CD4-positive, alpha-beta memory T cell (primary cell): ENCODE data around the gene SNAPC3. TPM values are rescaled to one million over a fixed set of nuclear protein-coding genes. Genes with fewer than 3 reads are reported as not detected.
A peak's percentile ranks its signal among the peaks of the same experiment; 100 is the strongest.

Experiments used
- CTCF ChIA-PET: fragments of 350-600 bp; sonication (Branson Sonifier 250); formaldehyde crosslinking; loops from one replicate; lab custom pipeline; 2021; ENCODE audit warnings: inconsistent platforms; ENCODE audit not compliant: partially characterized antibody; lab: Charles Lee
- POLR2A ChIA-PET: fragments of 350-600 bp; sonication (Branson Sonifier 250); formaldehyde crosslinking; loops from one replicate; lab custom pipeline; 2021; ENCODE audit not compliant: partially characterized antibody; lab: Charles Lee
- DNase-seq, 5 donors: peaks; one replicate each; pipeline versions ENCODE4 v3.0.0 to v3.0.0-alpha.2; 2020 to 2022; ENCODE audit warnings: mixed read lengths in 1 of 5
- H3K27ac ChIP-seq: one replicate; pipeline ENCODE4 v1.7.0; 2013; ENCODE audit warnings: low read depth, low read length
- H3K27me3 ChIP-seq: 2 replicates; pipeline ENCODE4 v1.7.0; 2013; ENCODE audit warnings: mild to moderate bottlenecking, low read length, moderate library complexity; ENCODE audit not compliant: insufficient read depth
- H3K36me3 ChIP-seq: 2 replicates; pipeline ENCODE4 v1.7.0; 2013; ENCODE audit warnings: mild to moderate bottlenecking, low read length, moderate library complexity; ENCODE audit not compliant: insufficient read depth
- H3K4me1 ChIP-seq: 2 replicates; pipeline ENCODE4 v1.7.0; 2013; ENCODE audit warnings: mild to moderate bottlenecking, low read length, moderate library complexity; ENCODE audit not compliant: insufficient read depth
- H3K4me3 ChIP-seq, 2 donors: one replicate each; pipeline ENCODE4 v1.7.0; 2013; ENCODE audit warnings: low read length in 2 of 2, mild to moderate bottlenecking in 1 of 2
- H3K9me3 ChIP-seq, 2 donors: one replicate each; pipeline ENCODE4 v1.7.0; 2013; ENCODE audit warnings: low read length in 2 of 2, control low read depth in 1 of 2; ENCODE audit not compliant: control insufficient read depth in 1 of 2
- H3K27ac Mint-ChIP-seq, 7 donors: one replicate each; pipeline ENCODE4 v1.8.0; 2020 to 2021; ENCODE audit warnings: mixed read lengths in 7 of 7, mild to moderate bottlenecking in 6 of 7, inconsistent platforms in 3 of 7, moderate library complexity in 3 of 7
- H3K27me3 Mint-ChIP-seq, 2 donors: one replicate each; pipeline ENCODE4 v1.8.0; 2020 to 2021; ENCODE audit warnings: mixed read lengths in 2 of 2
- H3K36me3 Mint-ChIP-seq, 2 donors: one replicate each; pipeline ENCODE4 v1.8.0; 2020 to 2021; ENCODE audit warnings: mixed read lengths in 2 of 2, inconsistent platforms in 1 of 2, mild to moderate bottlenecking in 1 of 2
- H3K4me1 Mint-ChIP-seq, 4 donors: one replicate each; pipeline ENCODE4 v1.8.0; 2020 to 2021; ENCODE audit warnings: mixed read lengths in 4 of 4, mild to moderate bottlenecking in 1 of 4
- H3K4me3 Mint-ChIP-seq, 8 donors: one replicate each; pipeline ENCODE4 v1.8.0; 2020 to 2021; ENCODE audit warnings: mixed read lengths in 8 of 8, mild to moderate bottlenecking in 7 of 8, moderate library complexity in 6 of 8, inconsistent platforms in 3 of 8
- H3K9me3 Mint-ChIP-seq, 8 donors: one replicate each; pipeline ENCODE4 v1.8.0; 2020 to 2021; ENCODE audit warnings: mixed read lengths in 8 of 8, mild to moderate bottlenecking in 5 of 8, inconsistent platforms in 3 of 8, moderate library complexity in 1 of 8
- intact Hi-C: fragments of 100-400 bp; cut with micrococcal nuclease; formaldehyde crosslinking; loops from one replicate; pipeline ENCODE4 v1.15.1; 2023
- polyA plus RNA-seq, 2 donors: library from polyadenylated mRNA; unstranded; fragments of 300-500 nt; fragmentation: Illumina TruSeq; gene quantifications; one replicate each; pipeline ENCODE4 v1.2.3, GENCODE V29; 2021
- total RNA-seq, 2 experiments: library from RNA; stranded (reverse); gene quantifications; one replicate each; pipeline ENCODE4 v1.2.3, GENCODE V29; 2021

The SNAPC3 gene
- total and polyA plus RNA-seq, 4 experiments from 2014 or later = 9.8 to 34.2 (median 23.8) TPM

DNA sequence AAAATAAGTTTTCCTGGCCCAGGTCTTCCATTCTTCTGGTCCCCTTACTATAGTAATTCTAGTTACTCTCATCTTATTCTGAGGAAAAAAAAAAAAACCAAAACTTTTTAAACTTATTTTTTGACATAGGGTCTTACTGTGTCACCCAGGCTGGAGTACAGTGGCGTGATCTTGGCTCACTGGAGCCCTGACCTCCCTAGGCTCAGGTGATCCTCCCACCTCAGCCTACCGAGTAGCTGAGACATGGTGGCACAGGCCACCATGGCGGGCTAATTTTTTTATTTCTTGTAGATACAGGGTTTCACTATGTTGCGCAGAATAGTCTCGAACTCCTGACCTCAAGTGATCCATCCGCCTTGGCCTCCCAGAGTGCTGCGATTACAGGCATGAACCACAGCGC is 38.4 kb downstream of the SNAPC3 start:
- intact Hi-C loops = no loop called here
- CTCF ChIA-PET = no interaction called here

DNA sequence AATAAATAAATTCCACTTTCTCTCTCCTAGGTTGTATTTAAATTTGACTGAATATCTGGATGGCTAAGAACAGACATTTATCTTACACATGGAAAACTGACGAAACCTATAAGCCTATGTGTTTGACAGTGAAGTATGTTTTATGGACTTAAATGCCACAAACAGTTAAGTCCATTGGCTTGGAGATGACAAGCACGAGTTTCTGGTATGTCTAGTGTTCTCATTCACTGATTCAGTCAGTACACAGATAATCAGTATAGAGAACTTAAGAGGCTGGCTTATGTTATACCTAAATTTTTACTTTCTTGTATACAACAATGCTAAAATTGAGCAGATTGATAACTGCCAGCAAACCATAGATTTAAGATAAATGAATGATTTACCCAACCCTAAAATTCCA is 38.9 kb downstream of the SNAPC3 start:
- CTCF ChIA-PET = no interaction called here
- H3K4me1 ChIP-seq = no peaks in the 10 kb centered on the region
- Mint-ChIP-seq H3K4me3 (no peak overlapping the region), H3K27ac (no peak overlapping the region), H3K4me1 (peaks cover 0 to 2% (median under 1%) of the 10 kb centered on the region in 4 donors), H3K9me3 (no peaks in the 10 kb centered on the region), H3K36me3 (peaks cover 30 to 79% of the 10 kb centered on the region in 2 donors), H3K27me3 (no peaks in the 10 kb centered on the region)
- no peaks in the 10 kb centered on the region for H3K9me3 ChIP-seq
- POLR2A ChIA-PET = interaction anchor here (0.6 kb wide), 1 partner anchor 24 kb away, joined by 3 read pairs; no protein-coding TSS in a partner anchor
- H3K27me3 ChIP-seq = no peaks in the 10 kb centered on the region
- DNase-seq = no peak
- H3K27ac ChIP-seq = no peak overlapping the region
- intact Hi-C loops = no loop called here
- H3K36me3 ChIP-seq = peaks cover 17% of the 10 kb centered on the region
- no peak overlapping the region for H3K4me3 ChIP-seq

More for the DNA sequence above, 38.4 kb downstream of the SNAPC3 start:
- H3K4me3 ChIP-seq = no peak overlapping the region
- no peaks in the 10 kb centered on the region for H3K9me3 ChIP-seq
- POLR2A ChIA-PET = interaction anchor here (0.6 to 1.2 kb wide), 2 partner anchors 9 to 25 kb away, joined by 3 to 5 read pairs; no protein-coding TSS in a partner anchor
- no peaks in the 10 kb centered on the region for H3K4me1 ChIP-seq
- H3K27me3 Mint-ChIP-seq = no peaks in the 10 kb centered on the region
- H3K27me3 ChIP-seq = no peaks in the 10 kb centered on the region
- peaks cover 0 to 2% (median under 1%) of the 10 kb centered on the region in 4 donors for H3K4me1 Mint-ChIP-seq
- H3K36me3 ChIP-seq = peaks cover 14% of the 10 kb centered on the region
- H3K9me3 Mint-ChIP-seq = no peaks in the 10 kb centered on the region
- peaks cover 27 to 76% of the 10 kb centered on the region in 2 donors for H3K36me3 Mint-ChIP-seq
- H3K27ac ChIP-seq = no peak overlapping the region
- no peak overlapping the region for H3K4me3 Mint-ChIP-seq
- DNase-seq = no peak
- H3K27ac Mint-ChIP-seq = no peak overlapping the region

GRCh38 chr9:15468145-15468544 is 45.5 kb downstream of the SNAPC3 start:
- no peak overlapping the region for H3K27ac ChIP-seq
- no peak overlapping the region for H3K4me3 ChIP-seq
- Mint-ChIP-seq H3K27me3 (no peaks in the 10 kb centered on the region), H3K4me3 (no peak overlapping the region), H3K4me1 (peaks cover 2 to 13% (median 6%) of the 10 kb centered on the region in 4 donors), H3K9me3 (no peaks in the 10 kb centered on the region), H3K27ac (peak overlapping the region in 1 of 7 donors; percentile 52), H3K36me3 (peaks cover 51 to 76% of the 10 kb centered on the region in 2 donors)
- no peaks in the 10 kb centered on the region for H3K27me3 ChIP-seq
- intact Hi-C loops = no loop called here
- no peak for DNase-seq
- POLR2A ChIA-PET = interaction anchor here (1.4 kb wide), 1 partner anchor 42 kb away, joined by 5 read pairs; no protein-coding TSS in a partner anchor
- peaks cover 45% of the 10 kb centered on the region for H3K36me3 ChIP-seq
- H3K9me3 ChIP-seq = no peaks in the 10 kb centered on the region
- no peaks in the 10 kb centered on the region for H3K4me1 ChIP-seq
- CTCF ChIA-PET = interaction anchor here (1.8 to 2.5 kb wide), 2 partner anchors 37 to 236 kb away, joined by 4 to 6 read pairs; no protein-coding TSS in a partner anchor

DNA sequence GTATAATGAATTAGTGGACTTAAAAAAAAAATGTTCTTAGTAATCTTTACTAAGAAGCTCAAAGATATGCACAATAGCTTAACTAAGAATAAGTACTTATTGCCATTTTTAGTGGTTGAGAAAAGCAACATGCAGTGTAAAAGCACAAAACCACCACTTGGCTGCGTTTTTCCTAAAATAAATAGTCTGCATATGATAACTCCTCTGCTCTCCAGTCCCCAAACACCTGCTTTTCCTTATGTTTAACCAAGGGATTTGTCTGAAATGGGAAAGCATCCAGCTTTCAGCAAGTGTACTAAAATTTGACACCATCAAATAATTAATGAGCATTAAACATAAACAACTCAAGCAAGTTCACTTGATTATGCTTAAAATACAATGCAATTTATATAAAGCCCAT is 46.7 kb downstream of the SNAPC3 start:
- Histone ChIP-seq H3K27me3 (no peaks in the 10 kb centered on the region), H3K36me3 (peaks cover 42% of the 10 kb centered on the region), H3K4me1 (no peaks in the 10 kb centered on the region), H3K27ac (no peak overlapping the region), H3K9me3 (no peaks in the 10 kb centered on the region), H3K4me3 (no peak overlapping the region)
- Mint-ChIP-seq H3K36me3 (peaks cover 59 to 75% of the 10 kb centered on the region in 2 donors), H3K27me3 (no peaks in the 10 kb centered on the region), H3K4me3 (no peak overlapping the region), H3K9me3 (no peaks in the 10 kb centered on the region), H3K4me1 (peaks cover 5 to 20% (median 8%) of the 10 kb centered on the region in 4 donors), H3K27ac (peak overlapping the region in 1 of 7 donors; percentile 3)
- ChIA-PET CTCF (interaction anchor here (1.4 to 2.5 kb wide), 2 partner anchors 13 to 36 kb away, joined by 3 to 6 read pairs; no protein-coding TSS in a partner anchor), POLR2A (interaction anchor here (0.6 to 2.1 kb wide), 3 partner anchors 9 to 286 kb away, joined by 3 to 9 read pairs (median 5); partner anchors contain the start of gene PSIP1)
- no peak for DNase-seq
- intact Hi-C loops = no loop called here

- Mint-ChIP-seq H3K36me3 (peaks cover 54 to 73% of the 10 kb centered on the region in 2 donors), H3K9me3 (no peaks in the 10 kb centered on the region), H3K27me3 (no peaks in the 10 kb centered on the region), H3K4me1 (peaks cover 5 to 20% (median 9%) of the 10 kb centered on the region in 4 donors), H3K27ac (peak overlapping the region in 4 of 7 donors; percentile 2 to 88 (median 31)), H3K4me3 (no peak overlapping the region)
- no peak overlapping the region for H3K4me3 ChIP-seq
- H3K27ac ChIP-seq = no peak overlapping the region
- no peak for DNase-seq
- intact Hi-C loops = loop anchor here (5.0 kb wide), 1 partner anchor 37 kb away; no protein-coding TSS in a partner anchor
- no peaks in the 10 kb centered on the region for H3K4me1 ChIP-seq
- no peaks in the 10 kb centered on the region for H3K9me3 ChIP-seq
- no peaks in the 10 kb centered on the region for H3K27me3 ChIP-seq
- H3K36me3 ChIP-seq = peaks cover 42% of the 10 kb centered on the region
- POLR2A ChIA-PET = interaction anchor here (0.8 to 2.1 kb wide), 2 partner anchors 9 to 41 kb away, joined by 5 to 9 read pairs; partner anchors contain the start of gene PSIP1
- CTCF ChIA-PET = interaction anchor here (1.4 to 2.5 kb wide), 2 partner anchors 13 to 36 kb away, joined by 3 to 6 read pairs; no protein-coding TSS in a partner anchor
Measured at GRCh38 chr9:15469862-15470261, 47.2 kb downstream of the SNAPC3 start.

GRCh38 chr9:15475923-15476536 is 53.4 kb downstream of the SNAPC3 start:
- intact Hi-C loops = no loop called here
- Histone ChIP-seq H3K4me3 (no peak overlapping the region), H3K27ac (no peak overlapping the region), H3K9me3 (no peaks in the 10 kb centered on the region), H3K27me3 (no peaks in the 10 kb centered on the region), H3K4me1 (peaks cover 10% of the 10 kb centered on the region), H3K36me3 (peaks cover 42% of the 10 kb centered on the region)
- Mint-ChIP-seq H3K36me3 (peaks cover 34 to 57% of the 10 kb centered on the region in 2 donors), H3K9me3 (no peaks in the 10 kb centered on the region), H3K4me3 (no peak overlapping the region), H3K4me1 (peaks cover 10 to 24% (median 13%) of the 10 kb centered on the region in 4 donors), H3K27ac (peak overlapping the region in 3 of 7 donors; percentile 5 to 39 (median 37)), H3K27me3 (no peaks in the 10 kb centered on the region)
- POLR2A ChIA-PET = interaction anchor here (2.0 kb wide), 1 partner anchor 35 kb away, joined by 6 read pairs; the partner anchor contains the start of gene PSIP1
- CTCF ChIA-PET = interaction anchor here (0.7 to 1.2 kb wide), 2 partner anchors 8 to 13 kb away, joined by 3 read pairs; no protein-coding TSS in a partner anchor
- no peak for DNase-seq

DNA sequence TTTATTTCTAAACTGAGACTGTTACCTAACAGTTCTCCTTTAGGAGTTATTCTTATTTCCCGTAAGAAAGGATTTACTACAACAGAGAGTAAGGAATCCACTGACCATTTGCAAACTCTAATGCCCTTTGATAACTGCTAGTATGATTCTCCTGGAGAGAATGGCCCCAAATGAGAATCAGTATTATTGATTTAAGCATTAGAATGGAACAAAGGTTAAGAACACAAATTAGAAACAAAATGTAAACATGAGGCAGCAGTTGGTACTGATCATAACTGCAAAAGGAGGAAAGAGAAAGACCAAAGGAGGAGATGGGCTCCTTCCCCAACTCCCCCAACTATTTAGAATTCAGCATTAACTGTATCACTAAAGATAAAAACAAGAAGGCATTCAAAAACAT is 57.4 kb downstream of the SNAPC3 start:
- peaks cover 39% of the 10 kb centered on the region for H3K36me3 ChIP-seq
- H3K27ac ChIP-seq = no peak overlapping the region
- H3K27ac Mint-ChIP-seq = peak overlapping the region in 3 of 7 donors; percentile 48 to 93 (median 88)
- DNase-seq = no peak
- intact Hi-C loops = no loop called here
- peaks cover 19 to 31% (median 25%) of the 10 kb centered on the region in 4 donors for H3K4me1 Mint-ChIP-seq
- POLR2A ChIA-PET = interaction anchor here (1.4 to 1.8 kb wide), 2 partner anchors 30 to 32 kb away, joined by 3 to 4 read pairs; partner anchors contain the start of gene PSIP1
- no peak overlapping the region for H3K4me3 ChIP-seq
- H3K27me3 Mint-ChIP-seq = no peaks in the 10 kb centered on the region
- H3K27me3 ChIP-seq = no peaks in the 10 kb centered on the region
- peak overlapping the region in 1 of 8 donors; percentile 5 for H3K4me3 Mint-ChIP-seq
- no peaks in the 10 kb centered on the region for H3K9me3 Mint-ChIP-seq
- peaks cover 21 to 49% of the 10 kb centered on the region in 2 donors for H3K36me3 Mint-ChIP-seq
- H3K4me1 ChIP-seq = peaks cover 24% of the 10 kb centered on the region
- H3K9me3 ChIP-seq = no peaks in the 10 kb centered on the region
- CTCF ChIA-PET = no interaction called here
